Progenitor cell of endocrine pancreas (in vitro differentiated cells): Measurements from ENCODE around the gene RNF2. TPM values are rescaled to one million over a fixed set of nuclear protein-coding genes. Genes with fewer than 3 reads are reported as not detected.

Source experiments
- DNase-seq: peaks from one replicate; pipeline ENCODE4 v3.0.0; 2021; ENCODE audit warnings: low spot score; ENCODE audit not compliant: unreplicated experiment
- H3K27ac Mint-ChIP-seq: 2 replicates; pipeline ENCODE4 v1.8.0; 2021; ENCODE audit warnings: mild to moderate bottlenecking, moderate library complexity, mixed read lengths
- H3K27me3 Mint-ChIP-seq: 2 replicates; pipeline ENCODE4 v1.8.0; 2021; ENCODE audit warnings: mixed read lengths
- H3K36me3 Mint-ChIP-seq: 2 replicates; pipeline ENCODE4 v1.8.0; 2022; ENCODE audit warnings: mixed read lengths; ENCODE audit not compliant: insufficient read depth
- H3K4me1 Mint-ChIP-seq: 2 replicates; pipeline ENCODE4 v1.8.0; 2021; ENCODE audit warnings: low read depth, mixed read lengths
- H3K4me3 Mint-ChIP-seq: 2 replicates; pipeline ENCODE4 v1.8.0; 2021; ENCODE audit warnings: low read depth, mild to moderate bottlenecking, moderate library complexity, mixed read lengths
- H3K9me3 Mint-ChIP-seq: 2 replicates; pipeline ENCODE4 v1.8.0; 2021; ENCODE audit warnings: low read depth, mixed read lengths
- total RNA-seq: library from RNA; stranded (reverse); gene quantifications from 2 replicates; pipeline ENCODE4 v1.2.1, GENCODE V29; 2021
- TF ChIP-seq, protein P1 (sequence below): fragments of 200-600 bp; sonication (generic); IDR thresholded peaks from one replicate; pipeline ENCODE4 v1.5.0; 2021; ENCODE audit warnings: antibody characterized with exemption, mild to moderate bottlenecking; ENCODE audit not compliant: unreplicated experiment

Gene RNF2
- total RNA-seq, 1 donor from 2014 or later: 37.5 TPM

DNA sequence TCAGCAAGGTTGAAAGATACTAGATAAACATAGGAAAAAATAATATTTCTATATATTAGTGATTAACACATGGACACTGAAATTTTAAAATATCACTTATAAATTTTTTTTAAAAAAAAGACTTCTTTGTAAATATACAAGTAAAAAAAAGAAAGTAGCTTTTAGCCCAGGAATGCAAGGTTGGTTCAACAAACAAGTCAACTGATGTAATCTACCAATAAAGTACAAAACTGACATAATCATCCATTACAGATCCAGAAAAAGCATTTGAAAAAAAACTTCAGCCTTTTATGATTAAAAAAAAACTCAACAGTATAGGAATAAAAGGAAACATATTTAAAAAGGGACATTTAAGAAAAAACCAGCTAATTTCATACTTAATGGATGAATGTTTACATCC lies 63.0 kb downstream of the RNF2 start:
- H3K4me1 Mint-ChIP-seq: no peaks in the 10 kb centered on the region
- peaks cover 11% of the 10 kb centered on the region for H3K9me3 Mint-ChIP-seq
- H3K27me3 Mint-ChIP-seq: no peaks in the 10 kb centered on the region
- H3K4me3 Mint-ChIP-seq: no peak overlapping the region
- DNase-seq: no peak
- H3K27ac Mint-ChIP-seq: no peak overlapping the region
- TF ChIP-seq, protein P1, sequence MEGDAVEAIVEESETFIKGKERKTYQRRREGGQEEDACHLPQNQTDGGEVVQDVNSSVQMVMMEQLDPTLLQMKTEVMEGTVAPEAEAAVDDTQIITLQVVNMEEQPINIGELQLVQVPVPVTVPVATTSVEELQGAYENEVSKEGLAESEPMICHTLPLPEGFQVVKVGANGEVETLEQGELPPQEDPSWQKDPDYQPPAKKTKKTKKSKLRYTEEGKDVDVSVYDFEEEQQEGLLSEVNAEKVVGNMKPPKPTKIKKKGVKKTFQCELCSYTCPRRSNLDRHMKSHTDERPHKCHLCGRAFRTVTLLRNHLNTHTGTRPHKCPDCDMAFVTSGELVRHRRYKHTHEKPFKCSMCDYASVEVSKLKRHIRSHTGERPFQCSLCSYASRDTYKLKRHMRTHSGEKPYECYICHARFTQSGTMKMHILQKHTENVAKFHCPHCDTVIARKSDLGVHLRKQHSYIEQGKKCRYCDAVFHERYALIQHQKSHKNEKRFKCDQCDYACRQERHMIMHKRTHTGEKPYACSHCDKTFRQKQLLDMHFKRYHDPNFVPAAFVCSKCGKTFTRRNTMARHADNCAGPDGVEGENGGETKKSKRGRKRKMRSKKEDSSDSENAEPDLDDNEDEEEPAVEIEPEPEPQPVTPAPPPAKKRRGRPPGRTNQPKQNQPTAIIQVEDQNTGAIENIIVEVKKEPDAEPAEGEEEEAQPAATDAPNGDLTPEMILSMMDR: no peak
- peaks cover 13% of the 10 kb centered on the region for H3K36me3 Mint-ChIP-seq

DNA sequence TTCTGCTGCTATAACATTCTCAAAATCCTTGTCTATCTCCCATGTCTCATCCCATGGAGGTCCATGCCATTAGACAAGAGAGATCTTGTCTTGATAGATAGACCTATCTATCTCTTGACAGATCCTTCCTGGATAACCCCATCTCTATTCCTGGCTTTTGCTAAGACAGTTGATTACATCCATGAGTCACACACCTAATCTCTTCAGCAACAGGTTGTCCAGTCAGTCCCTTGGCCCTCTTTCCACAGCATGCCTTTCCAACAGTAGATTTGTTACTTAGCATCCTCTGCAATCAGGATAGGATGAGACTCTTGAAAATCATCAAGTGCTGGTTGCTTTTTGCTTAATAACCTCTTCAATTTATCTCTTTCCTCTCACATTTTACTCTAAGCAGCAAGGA lies 64.8 kb downstream of the RNF2 start:
- Mint-ChIP-seq H3K36me3 (peaks cover 13% of the 10 kb centered on the region), H3K4me3 (no peak overlapping the region), H3K27me3 (no peaks in the 10 kb centered on the region), H3K27ac (no peak overlapping the region), H3K4me1 (no peaks in the 10 kb centered on the region), H3K9me3 (peaks cover 11% of the 10 kb centered on the region)
- DNase-seq: no peak
- TF ChIP-seq, protein P1: no peak

DNA sequence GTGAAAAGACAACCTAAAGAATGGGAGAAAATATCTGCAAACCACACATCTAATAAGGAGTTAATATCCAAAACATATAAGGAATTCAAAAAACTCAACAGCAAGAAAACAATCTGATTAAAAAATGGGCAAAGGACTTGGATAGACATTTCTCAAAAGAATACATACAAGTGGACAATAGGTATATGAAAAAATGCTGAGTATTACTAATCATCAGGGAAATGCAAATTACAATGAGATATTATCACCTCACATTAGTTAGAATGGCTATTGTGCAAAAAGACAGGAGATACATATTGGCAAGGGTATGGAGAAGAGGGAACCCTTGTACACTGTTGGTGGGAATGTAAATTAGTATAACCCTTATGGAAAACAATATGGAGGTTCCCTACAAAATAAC lies 66.5 kb downstream of the RNF2 start:
- Mint-ChIP-seq H3K4me3 (no peak overlapping the region), H3K27ac (no peak overlapping the region), H3K4me1 (no peaks in the 10 kb centered on the region), H3K36me3 (peaks cover 7% of the 10 kb centered on the region), H3K27me3 (no peaks in the 10 kb centered on the region), H3K9me3 (peaks cover 11% of the 10 kb centered on the region)
- DNase-seq: no peak
- TF ChIP-seq, protein P1: no peak

DNA sequence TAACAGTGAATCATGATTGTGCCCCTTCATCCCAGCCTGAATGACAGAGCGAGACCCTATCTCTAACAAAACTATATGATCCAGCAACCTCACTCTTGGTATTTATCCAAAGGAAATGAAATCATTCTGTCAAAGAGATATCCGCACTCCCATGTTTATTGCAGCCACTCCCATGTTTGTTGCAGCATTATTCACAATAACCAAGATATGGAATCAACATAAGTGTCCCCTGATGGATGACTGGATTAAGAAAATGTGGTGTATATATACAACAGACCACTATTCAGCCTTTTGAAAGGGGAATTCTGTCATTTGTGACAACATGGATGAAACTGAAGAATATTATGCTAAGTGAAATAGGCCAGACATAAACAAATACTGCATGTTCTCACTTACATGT lies 67.0 kb downstream of the RNF2 start:
- H3K4me3 Mint-ChIP-seq: no peak overlapping the region

DNA sequence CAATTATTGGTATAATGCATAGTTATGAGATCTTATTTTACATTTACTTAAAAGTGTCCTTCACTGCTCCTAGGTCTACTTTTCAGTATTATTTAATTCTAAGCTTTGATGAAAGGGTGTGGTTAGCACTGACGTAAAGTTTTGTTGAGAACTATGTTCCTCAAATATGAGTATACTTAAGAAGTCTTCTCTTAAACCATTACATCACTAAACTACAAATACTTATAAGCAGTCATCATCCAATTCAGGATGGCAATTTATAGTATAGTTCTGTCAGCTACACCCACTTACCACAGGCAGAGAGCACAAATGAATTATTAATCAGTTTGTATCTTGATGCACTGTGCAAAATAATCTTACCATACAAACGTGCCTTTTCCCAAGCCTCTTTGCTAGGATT lies 84.3 kb downstream of the RNF2 start:
- Mint-ChIP-seq H3K27ac (no peak overlapping the region), H3K4me1 (no peaks in the 10 kb centered on the region), H3K9me3 (peaks cover 12% of the 10 kb centered on the region), H3K4me3 (no peak overlapping the region), H3K36me3 (peaks cover 35% of the 10 kb centered on the region), H3K27me3 (no peaks in the 10 kb centered on the region)
- TF ChIP-seq, protein P1: no peak
- no peak for DNase-seq

More for the DNA sequence above, 67.0 kb downstream of the RNF2 start:
- peaks cover 8% of the 10 kb centered on the region for H3K9me3 Mint-ChIP-seq
- no peaks in the 10 kb centered on the region for H3K4me1 Mint-ChIP-seq
- no peak overlapping the region for H3K27ac Mint-ChIP-seq
- H3K27me3 Mint-ChIP-seq: no peaks in the 10 kb centered on the region
- no peak for DNase-seq
- peaks cover 6% of the 10 kb centered on the region for H3K36me3 Mint-ChIP-seq
- TF ChIP-seq, protein P1: no peak
